ENCODE results near the gene ANKRD22.

ANKRD22 gene

DNA sequence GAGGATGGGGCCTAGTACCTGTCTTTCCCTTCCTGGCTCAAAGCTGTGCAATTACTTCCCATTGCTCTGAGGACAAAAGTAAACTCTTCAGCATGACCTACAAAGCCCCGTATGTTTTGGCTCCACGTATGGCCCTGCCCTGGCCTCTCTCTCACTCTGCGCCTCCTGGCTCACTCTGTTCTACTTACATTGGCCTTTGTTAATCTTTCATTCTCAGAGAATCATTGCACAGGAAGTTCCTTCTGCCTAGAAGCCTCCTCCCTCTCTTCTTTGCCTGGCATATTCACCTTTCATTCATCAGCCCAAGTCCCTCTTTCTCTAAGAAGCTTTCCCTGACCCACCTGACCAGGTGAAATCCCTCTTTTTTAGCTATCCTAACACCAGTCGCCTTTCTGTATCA, 25.3 kb downstream of the ANKRD22 start:
- Histone ChIP-seq H3K9me2 (ENCODE audit: low read depth, low read length) (no peaks in the 10 kb centered on the region), H2AFZ (ENCODE audit: low read length) (no peak overlapping the region), H3K27me3 (ENCODE audit: insufficient read depth, low read length) (no peaks in the 10 kb centered on the region), H3K27ac (ENCODE audit: low read depth, low read length, poor library complexity, severe bottlenecking) (no peak overlapping the region), H3K4me2 (ENCODE audit: low read length) (no peak overlapping the region), H3K4me3 (ENCODE audit: low read depth, low read length, poor library complexity, severe bottlenecking) (no peak overlapping the region), H3K9ac (ENCODE audit: low read length) (no peak overlapping the region), H4K20me1 (ENCODE audit: insufficient read depth, low read length) (no peaks in the 10 kb centered on the region), H3K9me3 (ENCODE audit: low read length) (no peaks in the 10 kb centered on the region), H3F3A (ENCODE audit: insufficient read depth, low read length) (no peaks in the 10 kb centered on the region), H3K79me2 (ENCODE audit: insufficient read depth, low read length) (no peaks in the 10 kb centered on the region), H3K36me3 (ENCODE audit: insufficient read depth, low read length) (no peaks in the 10 kb centered on the region), H3K4me1 (ENCODE audit: insufficient read depth, low read length, severe bottlenecking) (no peaks in the 10 kb centered on the region)
- TF ChIP-seq EZH2 (IDR thresholded peaks at IDR 0.05; ENCODE audit: borderline replicate concordance, low read length) (no peak), CTCF (IDR thresholded peaks at IDR 0.05; ENCODE audit: low read length) (no peak)

DNA sequence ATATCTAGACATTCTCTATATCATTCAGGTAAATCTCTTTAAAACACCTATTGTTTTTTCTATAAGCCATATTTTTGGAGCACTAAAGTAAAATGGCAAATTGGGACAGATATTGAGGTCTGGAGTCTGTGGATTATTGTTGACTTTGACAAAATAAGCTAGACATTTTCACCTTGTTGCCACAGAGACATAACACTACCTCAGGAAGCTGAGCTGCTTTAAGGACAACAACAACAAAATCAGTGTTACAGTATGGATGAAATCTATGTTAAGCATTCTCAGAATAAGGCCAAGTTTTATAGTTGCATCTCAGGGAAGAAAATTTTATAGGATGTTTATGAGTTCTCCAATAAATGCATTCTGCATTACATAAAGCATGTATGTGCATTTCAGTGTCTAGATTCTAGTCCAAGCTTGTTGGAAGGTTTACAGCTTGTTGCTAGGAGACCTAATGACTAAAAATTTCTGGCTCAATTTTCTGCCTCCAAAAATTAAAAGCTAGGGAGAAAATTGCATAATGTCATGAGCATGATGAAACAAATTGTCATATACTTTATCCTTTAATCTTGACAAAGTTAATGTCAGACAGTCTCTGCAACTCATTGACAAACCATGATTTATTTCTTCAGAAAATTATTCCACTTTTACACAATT, 30.8 kb downstream of the ANKRD22 start:
- no peak overlapping the region for H3K4me2 ChIP-seq (ENCODE audit: low read length)
- no peaks in the 10 kb centered on the region for H3F3A ChIP-seq (ENCODE audit: insufficient read depth, low read length)
- no peak for TF ChIP-seq CTCF (IDR thresholded peaks at IDR 0.05; ENCODE audit: low read length)
- TF ChIP-seq EZH2 (IDR thresholded peaks at IDR 0.05; ENCODE audit: borderline replicate concordance, low read length): no peak
- no peak overlapping the region for H3K9ac ChIP-seq (ENCODE audit: low read length)
- H4K20me1 ChIP-seq (ENCODE audit: insufficient read depth, low read length): no peaks in the 10 kb centered on the region
- no peaks in the 10 kb centered on the region for H3K36me3 ChIP-seq (ENCODE audit: insufficient read depth, low read length)
- H3K79me2 ChIP-seq (ENCODE audit: insufficient read depth, low read length): no peaks in the 10 kb centered on the region
- H2AFZ ChIP-seq (ENCODE audit: low read length): no peak overlapping the region
- no peak overlapping the region for H3K4me3 ChIP-seq (ENCODE audit: low read depth, low read length, poor library complexity, severe bottlenecking)
- no peak overlapping the region for H3K27ac ChIP-seq (ENCODE audit: low read depth, low read length, poor library complexity, severe bottlenecking)
- no peaks in the 10 kb centered on the region for H3K27me3 ChIP-seq (ENCODE audit: insufficient read depth, low read length)
- no peaks in the 10 kb centered on the region for H3K4me1 ChIP-seq (ENCODE audit: insufficient read depth, low read length, severe bottlenecking)
- no peaks in the 10 kb centered on the region for H3K9me2 ChIP-seq (ENCODE audit: low read depth, low read length)
- no peaks in the 10 kb centered on the region for H3K9me3 ChIP-seq (ENCODE audit: low read length)

- no peaks in the 10 kb centered on the region for H3K36me3 ChIP-seq (ENCODE audit: insufficient read depth, low read length)
- no peaks in the 10 kb centered on the region for H3K79me2 ChIP-seq (ENCODE audit: insufficient read depth, low read length)
- TF ChIP-seq EZH2 (IDR thresholded peaks at IDR 0.05; ENCODE audit: borderline replicate concordance, low read length) (no peak), CTCF (IDR thresholded peaks at IDR 0.05; ENCODE audit: low read length) (no peak)
- H3F3A ChIP-seq (ENCODE audit: insufficient read depth, low read length): no peaks in the 10 kb centered on the region
- H3K27me3 ChIP-seq (ENCODE audit: insufficient read depth, low read length): no peaks in the 10 kb centered on the region
- no peak overlapping the region for H3K9ac ChIP-seq (ENCODE audit: low read length)
- no peak overlapping the region for H2AFZ ChIP-seq (ENCODE audit: low read length)
- H4K20me1 ChIP-seq (ENCODE audit: insufficient read depth, low read length): no peaks in the 10 kb centered on the region
- H3K9me2 ChIP-seq (ENCODE audit: low read depth, low read length): no peaks in the 10 kb centered on the region
- no peaks in the 10 kb centered on the region for H3K4me1 ChIP-seq (ENCODE audit: insufficient read depth, low read length, severe bottlenecking)
- no peak overlapping the region for H3K4me2 ChIP-seq (ENCODE audit: low read length)
- H3K4me3 ChIP-seq (ENCODE audit: low read depth, low read length, poor library complexity, severe bottlenecking): no peak overlapping the region
- H3K9me3 ChIP-seq (ENCODE audit: low read length): no peaks in the 10 kb centered on the region
- H3K27ac ChIP-seq (ENCODE audit: low read depth, low read length, poor library complexity, severe bottlenecking): no peak overlapping the region
These were observed 32.4 kb downstream of the ANKRD22 start for GRCh38 chr10:88819290-88819689.

Measured in OCI-LY1 (cell line).